Melanocyte of skin (primary cell): Measurements from ENCODE around the gene ANGPTL7. TPM values are rescaled to one million over a fixed set of nuclear protein-coding genes. Genes with fewer than 3 reads are reported as not detected.

ENCODE experiments used
- small RNA-seq, 2 donors: library from RNA; depleted of rRNA; stranded (forward); fragments of <200 nt; gene quantifications; one replicate each; pipeline ENCODE3, GENCODE V24; 2012
- total RNA-seq, 2 donors: library from RNA; depleted of rRNA; stranded (reverse); fragments of >200 nt; gene quantifications; 2 replicates each; pipeline ENCODE4 v1.2.3, GENCODE V29; 2012

ANGPTL7 gene
- total RNA-seq: under 1 TPM in 1 of 2 donors, not detected in 1; 0.34 TPM

GRCh38 chr1:11188858-11189451, at the start of gene ANGPTL7:
ANGPTL7 (plus strand) TSS chr1:11189355; CDS start chr1:11189580, 225 bp downstream.

Small RNA genes within 50 kb of the gene (small RNA-seq; reads per million reads assigned to genes)
- 0 reads per million in 2 donors for gene RNU6-291P
- gene RNU6-537P: 0.47 to 0.94 reads per million in 2 donors
- gene RPL39P6: 0 reads per million in 2 donors

Other genes with a start within 250 kb of the ANGPTL7 start
- 100 to 1,000 TPM in 1 of 2 donors, 10 to 100 TPM in 1; 61.6 to 134 TPM for gene TARDBP, start 176.7 kb upstream of the ANGPTL7 start, total RNA-seq
- under 1 TPM in 1 of 2 donors, not detected in 1; under 0.01 TPM for gene MASP2, start 142.1 kb upstream of the ANGPTL7 start, total RNA-seq
- gene SRM, start 129.3 kb upstream of the ANGPTL7 start, total RNA-seq: 10 to 100 TPM; 32.0 to 53.9 TPM
- 100 to 1,000 TPM in 1 of 2 donors, 10 to 100 TPM in 1; 90.2 to 109 TPM for gene EXOSC10, start 89.5 kb upstream of the ANGPTL7 start, total RNA-seq
- 10 to 100 TPM; 47.0 to 48.9 TPM for gene MTOR, start 73.2 kb downstream of the ANGPTL7 start, total RNA-seq
- 10 to 100 TPM; 14.0 to 14.5 TPM for gene UBIAD1, start 83.8 kb downstream of the ANGPTL7 start, total RNA-seq